Measurements from ENCODE around the gene ALG11.

ALG11 gene

GRCh38 chr13:51999510-51999911 lies 12.7 kb upstream of the ALG11 start:
- CTCF ChIA-PET = interaction anchor here (1.2 to 1.4 kb wide), 2 partner anchors 14 to 128 kb away, joined by 3 to 8 read pairs; no protein-coding TSS in a partner anchor
- POLR2A ChIA-PET = interaction anchor here (0.9 kb wide), 1 partner anchor 126 kb away, joined by 3 read pairs; no protein-coding TSS in a partner anchor

GRCh38 chr13:51999921-52000320 lies 12.3 kb upstream of the ALG11 start:
- TF ChIP-seq ZNF384 (IDR thresholded peaks at IDR 0.05) = no peak
- no peak for TF ChIP-seq FOXM1 (IDR thresholded peaks at IDR 0.05; ENCODE audit: borderline replicate concordance)
- no peak for TF ChIP-seq ELF4 (IDR thresholded peaks at IDR 0.05)
- no peak for TF ChIP-seq PKNOX1 (IDR thresholded peaks at IDR 0.05)
- no peak for TF ChIP-seq TARDBP (IDR thresholded peaks at IDR 0.05)
- TF ChIP-seq SP1 (IDR thresholded peaks at IDR 0.05) = no peak
- no peak for TF ChIP-seq ARNT (IDR thresholded peaks at IDR 0.05)
- no peak for TF ChIP-seq L3MBTL2 (conservative IDR thresholded peaks at IDR 0.05)
- TF ChIP-seq NFRKB (IDR thresholded peaks at IDR 0.05) = no peak
- ChIA-PET CTCF (interaction anchor here (1.2 kb wide), 1 partner anchor 128 kb away, joined by 8 read pairs; no protein-coding TSS in a partner anchor), POLR2A (interaction anchor here (0.9 kb wide), 1 partner anchor 126 kb away, joined by 3 read pairs; no protein-coding TSS in a partner anchor)
- no peak for DNase-seq (ENCODE audit: extremely low spot score)

More at GRCh38 chr13:51999510-51999911, 12.7 kb upstream of the ALG11 start:
- no peak for TF ChIP-seq FOXM1 (IDR thresholded peaks at IDR 0.05; ENCODE audit: borderline replicate concordance)
- no peak for TF ChIP-seq NFRKB (IDR thresholded peaks at IDR 0.05)
- TF ChIP-seq LEF1 (IDR thresholded peaks at IDR 0.05; ENCODE audit: borderline replicate concordance) = no peak
- TF ChIP-seq FOXK2 (IDR thresholded peaks at IDR 0.05) = no peak
- no peak for TF ChIP-seq HDGF (IDR thresholded peaks at IDR 0.05; ENCODE audit: borderline replicate concordance)
- no peak for TF ChIP-seq L3MBTL2 (conservative IDR thresholded peaks at IDR 0.05)
- TF ChIP-seq FOXA1 (IDR thresholded peaks at IDR 0.05) = no peak
- TF ChIP-seq CTBP1 (IDR thresholded peaks at IDR 0.05; ENCODE audit: borderline replicate concordance) = no peak
- DNase-seq (ENCODE audit: extremely low spot score) = no peak

GRCh38 chr13:52001120-52001731 lies 11.0 kb upstream of the ALG11 start:
- POLR2A ChIA-PET = no interaction called here

GRCh38 chr13:52002361-52002760 lies 9.8 kb upstream of the ALG11 start:
- POLR2A ChIA-PET = no interaction called here
- DNase-seq (ENCODE audit: extremely low spot score) = no peak
- TF ChIP-seq FOXA1 (IDR thresholded peaks at IDR 0.05) (no peak), CTBP1 (IDR thresholded peaks at IDR 0.05; ENCODE audit: borderline replicate concordance) (no peak), NFRKB (IDR thresholded peaks at IDR 0.05) (no peak), SUZ12 (IDR thresholded peaks at IDR 0.05) (no peak), BHLHE40 (IDR thresholded peaks at IDR 0.05; ENCODE audit: borderline replicate concordance) (no peak), PKNOX1 (IDR thresholded peaks at IDR 0.05) (no peak), TARDBP (IDR thresholded peaks at IDR 0.05) (no peak), ELF4 (IDR thresholded peaks at IDR 0.05) (no peak), FOXM1 (IDR thresholded peaks at IDR 0.05; ENCODE audit: borderline replicate concordance) (no peak), L3MBTL2 (conservative IDR thresholded peaks at IDR 0.05) (no peak)
- CTCF ChIA-PET = interaction anchor here (0.5 to 0.6 kb wide), 2 partner anchors 9 to 127 kb away, joined by 3 read pairs; no protein-coding TSS in a partner anchor

More at GRCh38 chr13:52001120-52001731, 11.0 kb upstream of the ALG11 start:
- TF ChIP-seq FOXM1 (IDR thresholded peaks at IDR 0.05; ENCODE audit: borderline replicate concordance) (no peak), SP1 (IDR thresholded peaks at IDR 0.05) (no peak), FOXA1 (IDR thresholded peaks at IDR 0.05) (no peak), HDGF (IDR thresholded peaks at IDR 0.05; ENCODE audit: borderline replicate concordance) (no peak), ZNF384 (IDR thresholded peaks at IDR 0.05) (no peak), CTBP1 (IDR thresholded peaks at IDR 0.05; ENCODE audit: borderline replicate concordance) (no peak), SUZ12 (IDR thresholded peaks at IDR 0.05) (no peak), LEF1 (IDR thresholded peaks at IDR 0.05; ENCODE audit: borderline replicate concordance) (no peak), BHLHE40 (IDR thresholded peaks at IDR 0.05; ENCODE audit: borderline replicate concordance) (no peak), FOXK2 (IDR thresholded peaks at IDR 0.05) (no peak), ELF4 (IDR thresholded peaks at IDR 0.05) (no peak), PKNOX1 (IDR thresholded peaks at IDR 0.05) (no peak)
- CTCF ChIA-PET = interaction anchor here (0.7 kb wide), 1 partner anchor 28 kb away, joined by 3 read pairs; no protein-coding TSS in a partner anchor
- DNase-seq (ENCODE audit: extremely low spot score) = peak; percentile 49

GRCh38 chr13:52003541-52003940 lies 8.7 kb upstream of the ALG11 start:
- CTCF ChIA-PET = interaction anchor here (0.6 to 1.1 kb wide), 3 partner anchors 9 to 153 kb away, joined by 3 read pairs; partner anchors contain the start of gene ALG11
- no peak for DNase-seq (ENCODE audit: extremely low spot score)
- POLR2A ChIA-PET = no interaction called here
- no peak for TF ChIP-seq LEF1 (IDR thresholded peaks at IDR 0.05; ENCODE audit: borderline replicate concordance)
- TF ChIP-seq ZNF384 (IDR thresholded peaks at IDR 0.05) = no peak
- no peak for TF ChIP-seq FOXA1 (IDR thresholded peaks at IDR 0.05)
- TF ChIP-seq NFRKB (IDR thresholded peaks at IDR 0.05) = no peak
- TF ChIP-seq CTBP1 (IDR thresholded peaks at IDR 0.05; ENCODE audit: borderline replicate concordance) = no peak
- no peak for TF ChIP-seq PKNOX1 (IDR thresholded peaks at IDR 0.05)
- no peak for TF ChIP-seq SUZ12 (IDR thresholded peaks at IDR 0.05)
- TF ChIP-seq ELF4 (IDR thresholded peaks at IDR 0.05) = no peak
- no peak for TF ChIP-seq ARNT (IDR thresholded peaks at IDR 0.05)
- TF ChIP-seq BHLHE40 (IDR thresholded peaks at IDR 0.05; ENCODE audit: borderline replicate concordance) = no peak
- TF ChIP-seq FOXM1 (IDR thresholded peaks at IDR 0.05; ENCODE audit: borderline replicate concordance) = no peak
- TF ChIP-seq SP1 (IDR thresholded peaks at IDR 0.05) = no peak
- TF ChIP-seq FOXK2 (IDR thresholded peaks at IDR 0.05) = no peak
- TF ChIP-seq HDGF (IDR thresholded peaks at IDR 0.05; ENCODE audit: borderline replicate concordance) = no peak
- TF ChIP-seq L3MBTL2 (conservative IDR thresholded peaks at IDR 0.05) = no peak
- no peak for TF ChIP-seq TARDBP (IDR thresholded peaks at IDR 0.05)

Measured in HEK293T (cell line).